Fibroblast of lung (primary cell): ENCODE measurements around the gene DNAJB13. TPM values are rescaled to one million over a fixed set of nuclear protein-coding genes. Genes with fewer than 3 reads are reported as not detected.

Source experiments
- DNase-seq, 2 donors: peaks; one replicate each; pipeline versions ENCODE4 v3.0.0 to v3.0.0-alpha.2; 2010; ENCODE audit warnings: low read depth in 2 of 2
- H2AFZ ChIP-seq: 2 replicates; pipeline ENCODE4 v1.5.1; 2012; ENCODE audit warnings: low read length, control low read depth, inconsistent platforms
- H3K27ac ChIP-seq: 2 replicates; pipeline ENCODE4 v1.5.1; 2011; ENCODE audit warnings: low read length, control low read depth; ENCODE audit not compliant: insufficient read depth
- H3K27me3 ChIP-seq: 2 replicates; pipeline ENCODE4 v1.5.1; 2011; ENCODE audit warnings: mild to moderate bottlenecking, low read length; ENCODE audit not compliant: control insufficient read depth, insufficient read depth
- H3K36me3 ChIP-seq: 2 replicates; pipeline ENCODE4 v1.5.1; 2011; ENCODE audit warnings: low read length; ENCODE audit not compliant: control insufficient read depth, insufficient read depth
- H3K4me1 ChIP-seq: 2 replicates; pipeline ENCODE4 v1.5.1; 2011; ENCODE audit warnings: low read length; ENCODE audit not compliant: control insufficient read depth, insufficient read depth; ENCODE audit errors: extremely low read depth
- H3K4me2 ChIP-seq: 2 replicates; pipeline ENCODE4 v1.5.1; 2011; ENCODE audit warnings: low read length, control low read depth; ENCODE audit not compliant: insufficient read depth; ENCODE audit errors: extremely low read depth
- H3K4me3 ChIP-seq, 4 experiments: fragments of 200-600 bp in 1 of 4; sonication (generic) in 1 of 4; replicated peaks in 1 of 4; 2 replicates each; pipeline ENCODE4 v1.5.1; 2011 to 2016; ENCODE audit warnings: low read length in 4 of 4, low read depth in 3 of 4, mild to moderate bottlenecking in 3 of 4, control low read depth in 2 of 4, inconsistent platforms in 1 of 4, mixed read lengths in 1 of 4; ENCODE audit not compliant: insufficient read depth in 1 of 4; ENCODE audit errors: control extremely low read depth in 1 of 4
- H3K79me2 ChIP-seq: 2 replicates; pipeline ENCODE4 v1.5.1; 2012; ENCODE audit warnings: mild to moderate bottlenecking, low read length, inconsistent platforms; ENCODE audit not compliant: control insufficient read depth, insufficient read depth
- H3K9ac ChIP-seq: 2 replicates; pipeline ENCODE4 v1.5.1; 2011; ENCODE audit warnings: mild to moderate bottlenecking, low read length, control low read depth; ENCODE audit not compliant: insufficient read depth
- H3K9me3 ChIP-seq: 2 replicates; pipeline ENCODE4 v1.5.1; 2012; ENCODE audit warnings: low read depth, low read length; ENCODE audit not compliant: control insufficient read depth, insufficient read depth
- H4K20me1 ChIP-seq: 2 replicates; pipeline ENCODE4 v1.5.1; 2011; ENCODE audit warnings: low read length; ENCODE audit not compliant: control insufficient read depth, insufficient read depth; ENCODE audit errors: extremely low read depth
- EZH2 ChIP-seq: IDR thresholded peaks from 2 replicates; pipeline ENCODE4 v1.5.1; 2012; ENCODE audit warnings: low read length, control low read depth, mild to moderate bottlenecking; ENCODE audit errors: missing control alignments
- polyA plus RNA-seq, 2 donors: library from polyadenylated mRNA; depleted of rRNA in 1 of 2; stranded (reverse) in 1 of 2; unstranded in 1 of 2; fragments of >200 nt; gene quantifications; 2 replicates each; pipeline ENCODE4 v1.2.1, GENCODE V29; 2011 to 2012; ENCODE audit warnings: missing spikeins in 1 of 2
- total RNA-seq: library from RNA; depleted of rRNA; stranded (reverse); fragments of >200 nt; gene quantifications from 2 replicates; pipeline ENCODE4 v1.2.1, GENCODE V29; 2014
- TF ChIP-seq, protein P1 (sequence below), 2 donors: IDR thresholded peaks in 1 of 2; conservative IDR thresholded peaks in 1 of 2; 1 replicate in 1 of 2; 2 replicates in 1 of 2; pipeline ENCODE4 v1.5.1; 2011 to 2012; ENCODE audit warnings: low read length in 2 of 2, control low read depth in 1 of 2, inconsistent platforms in 1 of 2, low read depth in 1 of 2, mild to moderate bottlenecking in 1 of 2

The DNAJB13 gene
- total and polyA plus RNA-seq, 2 donors (not counting 1 experiment from before 2014, with no cell fraction given): 0.10 to 0.17 TPM

DNA sequence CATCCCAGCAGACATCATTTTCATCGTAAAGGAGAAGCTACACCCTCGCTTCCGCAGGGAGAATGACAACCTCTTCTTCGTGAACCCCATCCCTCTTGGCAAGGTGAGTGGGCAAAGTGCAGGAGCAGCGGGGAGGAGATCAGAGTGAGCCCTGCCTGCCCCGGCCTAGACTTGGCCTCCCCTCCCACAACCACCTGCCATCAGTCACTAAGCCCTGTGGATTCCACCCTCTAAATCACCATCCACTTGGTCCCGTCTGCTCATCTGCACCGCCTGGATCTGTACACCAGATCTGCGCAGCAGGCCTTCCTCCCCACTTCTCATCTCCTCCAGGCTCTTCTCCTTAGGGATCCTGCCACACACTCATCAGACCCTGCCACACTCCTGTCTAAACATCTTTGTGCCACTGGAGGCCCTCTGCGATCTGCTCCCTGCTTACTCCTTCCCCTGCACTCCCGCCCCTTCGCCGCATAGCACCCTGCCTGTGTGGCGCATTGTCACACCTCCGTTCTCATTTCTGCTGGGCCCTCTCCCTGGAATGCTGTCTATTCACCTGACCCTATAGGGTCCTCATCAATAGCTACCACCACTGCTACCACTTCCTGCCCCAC is 17.6 kb downstream of the DNAJB13 start:
- Histone ChIP-seq H2AFZ (no peak overlapping the region), H3K27ac (no peak overlapping the region), H3K4me2 (no peak overlapping the region), H3K9me3 (no peaks in the 10 kb centered on the region), H3K9ac (no peak overlapping the region), H3K4me1 (peaks cover 2% of the 10 kb centered on the region), H3K79me2 (no peaks in the 10 kb centered on the region), H3K4me3 (no peak overlapping the region), H3K27me3 (no peaks in the 10 kb centered on the region), H4K20me1 (no peaks in the 10 kb centered on the region), H3K36me3 (no peaks in the 10 kb centered on the region)
- no peak for TF ChIP-seq EZH2
- TF ChIP-seq, protein P1, sequence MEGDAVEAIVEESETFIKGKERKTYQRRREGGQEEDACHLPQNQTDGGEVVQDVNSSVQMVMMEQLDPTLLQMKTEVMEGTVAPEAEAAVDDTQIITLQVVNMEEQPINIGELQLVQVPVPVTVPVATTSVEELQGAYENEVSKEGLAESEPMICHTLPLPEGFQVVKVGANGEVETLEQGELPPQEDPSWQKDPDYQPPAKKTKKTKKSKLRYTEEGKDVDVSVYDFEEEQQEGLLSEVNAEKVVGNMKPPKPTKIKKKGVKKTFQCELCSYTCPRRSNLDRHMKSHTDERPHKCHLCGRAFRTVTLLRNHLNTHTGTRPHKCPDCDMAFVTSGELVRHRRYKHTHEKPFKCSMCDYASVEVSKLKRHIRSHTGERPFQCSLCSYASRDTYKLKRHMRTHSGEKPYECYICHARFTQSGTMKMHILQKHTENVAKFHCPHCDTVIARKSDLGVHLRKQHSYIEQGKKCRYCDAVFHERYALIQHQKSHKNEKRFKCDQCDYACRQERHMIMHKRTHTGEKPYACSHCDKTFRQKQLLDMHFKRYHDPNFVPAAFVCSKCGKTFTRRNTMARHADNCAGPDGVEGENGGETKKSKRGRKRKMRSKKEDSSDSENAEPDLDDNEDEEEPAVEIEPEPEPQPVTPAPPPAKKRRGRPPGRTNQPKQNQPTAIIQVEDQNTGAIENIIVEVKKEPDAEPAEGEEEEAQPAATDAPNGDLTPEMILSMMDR (conservative IDR thresholded peaks at IDR 0.05 in 1 of 2, IDR thresholded peaks at IDR 0.05 in 1 of 2; ENCODE audit: low read depth in 1 of 2, low read length in 2 of 2): no peak
- no peak for DNase-seq

- no peak overlapping the region for H3K4me2 ChIP-seq
- no peaks in the 10 kb centered on the region for H3K27me3 ChIP-seq
- no peaks in the 10 kb centered on the region for H3K36me3 ChIP-seq
- no peak for TF ChIP-seq EZH2
- TF ChIP-seq, protein P1 (conservative IDR thresholded peaks at IDR 0.05 in 1 of 2, IDR thresholded peaks at IDR 0.05 in 1 of 2; ENCODE audit: low read depth in 1 of 2, low read length in 2 of 2): no peak
- no peak overlapping the region for H3K4me3 ChIP-seq
- no peak overlapping the region for H3K27ac ChIP-seq
- no peak for DNase-seq
- H3K9ac ChIP-seq: no peak overlapping the region
- no peaks in the 10 kb centered on the region for H3K9me3 ChIP-seq
- H4K20me1 ChIP-seq: no peaks in the 10 kb centered on the region
- no peak overlapping the region for H2AFZ ChIP-seq
- peaks cover 4% of the 10 kb centered on the region for H3K4me1 ChIP-seq
- H3K79me2 ChIP-seq: no peaks in the 10 kb centered on the region
These were observed 18.3 kb downstream of the DNAJB13 start for GRCh38 chr11:73969091-73969490.

GRCh38 chr11:73969991-73970800 is 19.4 kb downstream of the DNAJB13 start:
- no peaks in the 10 kb centered on the region for H3K27me3 ChIP-seq
- no peaks in the 10 kb centered on the region for H3K9me3 ChIP-seq
- no peaks in the 10 kb centered on the region for H3K79me2 ChIP-seq
- H3K27ac ChIP-seq: no peak overlapping the region
- TF ChIP-seq, protein P1 (conservative IDR thresholded peaks at IDR 0.05 in 1 of 2, IDR thresholded peaks at IDR 0.05 in 1 of 2; ENCODE audit: low read depth in 1 of 2, low read length in 2 of 2): no peak
- no peak for TF ChIP-seq EZH2
- no peak for DNase-seq
- peaks cover 1% of the 10 kb centered on the region for H3K36me3 ChIP-seq
- no peak overlapping the region for H2AFZ ChIP-seq
- H3K4me3 ChIP-seq: no peak overlapping the region
- no peaks in the 10 kb centered on the region for H4K20me1 ChIP-seq
- no peak overlapping the region for H3K4me2 ChIP-seq
- H3K9ac ChIP-seq: no peak overlapping the region
- peaks cover 7% of the 10 kb centered on the region for H3K4me1 ChIP-seq
